Hepatocyte (in vitro differentiated cells): ENCODE results near the gene SUCLG2. TPM values are rescaled to one million over a fixed set of nuclear protein-coding genes. Genes with fewer than 3 reads are reported as not detected.

Experiments
- DNase-seq: peaks from one replicate; pipeline ENCODE4 v3.0.0-alpha.2; 2016; ENCODE audit warnings: low spot score
- H2AFZ ChIP-seq: fragments of 200-600 bp; sonication (generic); 2 replicates; pipeline ENCODE4 v1.6.0; 2016; ENCODE audit warnings: antibody characterized with exemption, mild to moderate bottlenecking
- H3K27ac ChIP-seq: fragments of 200-600 bp; sonication (generic); 2 replicates; pipeline ENCODE4 v1.5.1; 2016; ENCODE audit warnings: mild to moderate bottlenecking
- H3K27me3 ChIP-seq: fragments of 200-600 bp; sonication (generic); 2 replicates; pipeline ENCODE4 v1.6.1; 2016
- H3K36me3 ChIP-seq: fragments of 200-600 bp; sonication (generic); replicated peaks from 2 replicates; pipeline ENCODE4 v1.5.1; 2016; ENCODE audit warnings: low read depth; ENCODE audit not compliant: insufficient read depth
- H3K4me1 ChIP-seq: fragments of 200-600 bp; sonication (generic); 2 replicates; pipeline ENCODE4 v1.5.1; 2016; ENCODE audit warnings: mild to moderate bottlenecking, moderate library complexity; ENCODE audit not compliant: insufficient read depth
- H3K4me2 ChIP-seq: fragments of 200-600 bp; sonication (generic); 2 replicates; pipeline ENCODE4 v1.6.0; 2016
- H3K4me3 ChIP-seq: fragments of 200-600 bp; sonication (generic); 2 replicates; pipeline ENCODE4 v1.5.1; 2016; ENCODE audit warnings: mild to moderate bottlenecking
- H3K79me2 ChIP-seq: fragments of 200-600 bp; sonication (generic); 2 replicates; pipeline ENCODE4 v1.6.0; 2017; ENCODE audit warnings: mild to moderate bottlenecking
- H3K9me2 ChIP-seq: fragments of 200-600 bp; sonication (generic); replicated peaks from 2 replicates; pipeline ENCODE4 v1.6.0; 2017; ENCODE audit warnings: mild to moderate bottlenecking; ENCODE audit not compliant: insufficient read depth
- H3K9me3 ChIP-seq: fragments of 200-600 bp; sonication (generic); 2 replicates; pipeline ENCODE4 v1.5.1; 2016; ENCODE audit warnings: low read depth, mild to moderate bottlenecking
- H4K20me1 ChIP-seq: fragments of 200-600 bp; sonication (generic); 2 replicates; pipeline ENCODE4 v1.6.0; 2016; ENCODE audit warnings: mild to moderate bottlenecking; ENCODE audit not compliant: insufficient read depth, poor library complexity, severe bottlenecking
- CTCF ChIP-seq: fragments of 200-600 bp; sonication (generic); IDR thresholded peaks from 2 replicates; pipeline ENCODE4 v1.5.1; 2016; ENCODE audit warnings: antibody characterized with exemption, mild to moderate bottlenecking; ENCODE audit not compliant: poor library complexity
- EZH2 ChIP-seq: fragments of 200-600 bp; sonication (generic); IDR thresholded peaks from 2 replicates; pipeline ENCODE4 v1.6.1; 2016; ENCODE audit warnings: antibody characterized with exemption, mild to moderate bottlenecking, borderline replicate concordance
- EZH2phosphoT487 ChIP-seq: fragments of 200-600 bp; sonication (generic); IDR thresholded peaks from one replicate; pipeline ENCODE4 v1.6.1; 2018; ENCODE audit warnings: antibody characterized with exemption, mild to moderate bottlenecking, low read depth, moderate library complexity; ENCODE audit not compliant: unreplicated experiment, severe bottlenecking
- WGBS: methylation state at CpG from one replicate; pipeline ENCODE4 v1.1.6; 2016; ENCODE audit warnings: low lambda C conversion rate; ENCODE audit errors: missing lambda C conversion rate; 5-methylcytosine and 5-hydroxymethylcytosine counted together
- polyA plus RNA-seq: library from polyadenylated mRNA; unstranded; fragments of >200 nt; fragmentation: Nextera tagmentation; extraction: Ambion mirVana; gene quantifications from 2 replicates; pipeline ENCODE4 v1.2.1, GENCODE V29; 2016
- total RNA-seq: library from RNA; depleted of rRNA; stranded (reverse); fragments of >200 nt; gene quantifications from 2 replicates; pipeline ENCODE4 v1.2.3, GENCODE V29; 2014

Gene SUCLG2
- total and polyA plus RNA-seq, 2 experiments from 2014 or later, result 58.0 to 94.2 TPM

GRCh38 chr3:67662733-67663132 lies 8.3 kb upstream of the SUCLG2 start:
- TF ChIP-seq EZH2, result no peak
- no peak for TF ChIP-seq EZH2phosphoT487
- TF ChIP-seq CTCF, result no peak

GRCh38 chr3:67661089-67661488 lies 6.7 kb upstream of the SUCLG2 start:
- no peak for DNase-seq
- H3K9me3 ChIP-seq, result no peaks in the 10 kb centered on the region

More at GRCh38 chr3:67662733-67663132, 8.3 kb upstream of the SUCLG2 start:
- no peak overlapping the region for H3K27ac ChIP-seq
- H3K9me3 ChIP-seq, result no peaks in the 10 kb centered on the region
- no peaks in the 10 kb centered on the region for H3K27me3 ChIP-seq
- H3K4me1 ChIP-seq, result no peaks in the 10 kb centered on the region
- H3K36me3 ChIP-seq, result no peaks in the 10 kb centered on the region
- WGBS, result 96% methylated on average over 3 of the region's 3 CpGs
- H3K9me2 ChIP-seq, result no peaks in the 10 kb centered on the region
- no peak for DNase-seq
- H2AFZ ChIP-seq, result no peak overlapping the region
- no peaks in the 10 kb centered on the region for H4K20me1 ChIP-seq
- no peak overlapping the region for H3K4me2 ChIP-seq
- no peaks in the 10 kb centered on the region for H3K79me2 ChIP-seq
- no peak overlapping the region for H3K4me3 ChIP-seq

GRCh38 chr3:67657192-67657591 lies 2.8 kb upstream of the SUCLG2 start:
- no peaks in the 10 kb centered on the region for H3K27me3 ChIP-seq
- H3K9me2 ChIP-seq, result no peaks in the 10 kb centered on the region
- TF ChIP-seq EZH2, result no peak
- TF ChIP-seq CTCF, result no peak
- no peak for TF ChIP-seq EZH2phosphoT487
- no peaks in the 10 kb centered on the region for H3K9me3 ChIP-seq
- no peak overlapping the region for H2AFZ ChIP-seq
- peaks cover 27% of the 10 kb centered on the region for H3K79me2 ChIP-seq
- no peak overlapping the region for H3K27ac ChIP-seq
- no peaks in the 10 kb centered on the region for H4K20me1 ChIP-seq
- H3K4me1 ChIP-seq, result peaks cover 11% of the 10 kb centered on the region
- H3K4me3 ChIP-seq, result no peak overlapping the region
- WGBS, result 96% methylated on average over 5 of the region's 5 CpGs
- H3K4me2 ChIP-seq, result no peak overlapping the region
- no peaks in the 10 kb centered on the region for H3K36me3 ChIP-seq
- no peak for DNase-seq

More at GRCh38 chr3:67661089-67661488, 6.7 kb upstream of the SUCLG2 start:
- Histone ChIP-seq H4K20me1 (no peaks in the 10 kb centered on the region), H3K4me1 (no peaks in the 10 kb centered on the region), H3K4me3 (no peak overlapping the region), H3K27me3 (no peaks in the 10 kb centered on the region), H3K27ac (no peak overlapping the region), H2AFZ (no peak overlapping the region), H3K4me2 (no peak overlapping the region), H3K36me3 (no peaks in the 10 kb centered on the region), H3K79me2 (no peaks in the 10 kb centered on the region), H3K9me2 (no peaks in the 10 kb centered on the region)
- WGBS, result 91% methylated on average over 1 of the region's 1 CpG
- TF ChIP-seq EZH2phosphoT487, result no peak
- no peak for TF ChIP-seq EZH2
- TF ChIP-seq CTCF, result no peak

GRCh38 chr3:67656614-67657013 lies 2.2 kb upstream of the SUCLG2 start:
- H3K36me3 ChIP-seq, result no peaks in the 10 kb centered on the region
- H3K4me1 ChIP-seq, result peaks cover 11% of the 10 kb centered on the region
- H3K27me3 ChIP-seq, result no peaks in the 10 kb centered on the region
- H3K79me2 ChIP-seq, result peaks cover 33% of the 10 kb centered on the region
- WGBS, result 96% methylated on average over 2 of the region's 2 CpGs
- H4K20me1 ChIP-seq, result no peaks in the 10 kb centered on the region
- H3K9me3 ChIP-seq, result no peaks in the 10 kb centered on the region
- H3K4me3 ChIP-seq, result no peak overlapping the region
- no peak for TF ChIP-seq EZH2phosphoT487
- no peak for TF ChIP-seq EZH2
- no peak for TF ChIP-seq CTCF
- no peak for DNase-seq
- no peaks in the 10 kb centered on the region for H3K9me2 ChIP-seq
- H3K4me2 ChIP-seq, result no peak overlapping the region
- no peak overlapping the region for H3K27ac ChIP-seq
- H2AFZ ChIP-seq, result no peak overlapping the region
